D721Med (cell line): ENCODE results near the gene ARHGAP26.

Experiments
- DNase-seq: peaks from one replicate; pipeline ENCODE4 v3.0.0; 2011; ENCODE audit warnings: low spot score; ENCODE audit not compliant: insufficient read length
- FAIRE-seq: peaks from 2 replicates; lab custom pipeline; 2011; peaks lifted over from hg19 to GRCh38; lab: Jason Lieb, UNC
- TF ChIP-seq, protein P1 (sequence below): IDR thresholded peaks from 2 replicates; pipeline ENCODE4 v1.5.1; 2012; ENCODE audit warnings: mild to moderate bottlenecking, control low read depth; ENCODE audit not compliant: insufficient read depth; ENCODE audit errors: missing control alignments

ARHGAP26 gene

DNA sequence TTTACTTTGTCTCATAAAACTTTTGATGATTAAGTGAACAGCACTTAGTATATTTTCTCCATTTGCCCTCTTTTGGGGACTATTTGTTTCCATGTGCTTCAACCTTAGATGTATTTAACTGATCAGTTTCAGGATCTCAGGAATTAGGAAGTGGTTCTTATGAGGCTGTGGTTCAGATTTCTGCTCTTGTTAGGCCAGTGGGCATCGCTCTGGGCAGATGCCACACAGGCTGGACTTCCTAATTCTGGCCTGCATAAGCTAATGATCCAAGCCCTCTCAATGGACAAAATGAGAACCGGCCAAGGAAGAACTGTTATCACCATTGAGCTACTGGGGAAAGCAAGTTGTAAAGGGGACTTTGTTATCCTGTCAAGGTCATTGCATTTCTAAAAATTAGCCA is 6.9 kb downstream of the ARHGAP26 start:
- TF ChIP-seq, protein P1, sequence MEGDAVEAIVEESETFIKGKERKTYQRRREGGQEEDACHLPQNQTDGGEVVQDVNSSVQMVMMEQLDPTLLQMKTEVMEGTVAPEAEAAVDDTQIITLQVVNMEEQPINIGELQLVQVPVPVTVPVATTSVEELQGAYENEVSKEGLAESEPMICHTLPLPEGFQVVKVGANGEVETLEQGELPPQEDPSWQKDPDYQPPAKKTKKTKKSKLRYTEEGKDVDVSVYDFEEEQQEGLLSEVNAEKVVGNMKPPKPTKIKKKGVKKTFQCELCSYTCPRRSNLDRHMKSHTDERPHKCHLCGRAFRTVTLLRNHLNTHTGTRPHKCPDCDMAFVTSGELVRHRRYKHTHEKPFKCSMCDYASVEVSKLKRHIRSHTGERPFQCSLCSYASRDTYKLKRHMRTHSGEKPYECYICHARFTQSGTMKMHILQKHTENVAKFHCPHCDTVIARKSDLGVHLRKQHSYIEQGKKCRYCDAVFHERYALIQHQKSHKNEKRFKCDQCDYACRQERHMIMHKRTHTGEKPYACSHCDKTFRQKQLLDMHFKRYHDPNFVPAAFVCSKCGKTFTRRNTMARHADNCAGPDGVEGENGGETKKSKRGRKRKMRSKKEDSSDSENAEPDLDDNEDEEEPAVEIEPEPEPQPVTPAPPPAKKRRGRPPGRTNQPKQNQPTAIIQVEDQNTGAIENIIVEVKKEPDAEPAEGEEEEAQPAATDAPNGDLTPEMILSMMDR: no peak
- DNase-seq (no peak), FAIRE-seq (no peak)

DNA sequence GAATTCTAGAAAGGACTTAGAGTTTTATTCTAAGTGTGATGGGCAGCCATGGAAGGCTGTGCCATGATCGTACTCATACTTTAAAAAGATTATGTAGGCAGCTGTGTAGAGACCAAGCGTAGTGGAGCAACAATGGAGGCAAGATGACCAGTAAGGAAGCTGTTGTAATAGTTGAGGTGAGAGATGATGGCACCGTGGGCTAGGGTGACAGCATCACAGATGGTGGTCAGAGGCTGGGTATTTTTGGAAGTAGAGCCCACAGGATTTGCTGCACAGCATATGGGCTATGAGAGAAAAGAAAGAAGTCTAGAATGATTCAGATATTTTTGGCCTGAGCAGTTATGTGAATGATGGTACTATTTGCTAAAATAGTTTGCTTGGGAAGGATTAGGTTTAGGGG is 7.7 kb downstream of the ARHGAP26 start:
- FAIRE-seq (no peak), DNase-seq (no peak)
- TF ChIP-seq, protein P1: no peak

DNA sequence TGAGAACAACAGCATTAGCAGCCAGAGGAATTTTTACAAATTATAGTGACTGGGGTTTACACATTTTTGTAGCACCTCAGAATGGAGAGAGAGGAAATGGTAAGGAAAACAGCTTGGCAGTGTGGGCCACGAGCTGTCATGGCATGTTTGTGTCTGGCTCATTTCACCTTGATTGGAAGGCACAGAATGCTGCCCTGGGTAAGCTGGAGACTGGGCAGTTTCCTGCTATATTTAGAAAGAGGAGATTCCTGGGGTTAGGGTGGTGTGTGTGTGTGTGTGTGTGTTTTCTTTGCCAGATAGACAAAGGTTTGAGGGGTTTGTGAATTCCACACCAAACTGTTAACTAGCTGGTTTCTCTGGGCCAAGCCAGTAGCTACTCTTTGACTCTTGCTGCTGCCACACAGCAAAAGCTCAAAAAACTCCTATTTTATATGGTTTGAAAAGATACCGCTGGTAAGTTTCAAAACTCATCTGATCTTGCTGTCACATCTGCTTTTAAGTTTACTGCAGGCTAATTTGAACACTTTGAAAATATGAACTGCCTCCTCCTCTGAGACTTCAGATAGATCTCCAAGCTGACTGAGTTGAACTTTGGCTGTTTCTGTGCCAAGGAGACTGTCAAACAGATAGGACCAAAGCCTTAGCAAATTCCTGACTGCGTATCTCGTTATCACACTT is 9.1 kb downstream of the ARHGAP26 start:
- DNase-seq (no peak), FAIRE-seq (no peak)
- TF ChIP-seq, protein P1: no peak

DNA sequence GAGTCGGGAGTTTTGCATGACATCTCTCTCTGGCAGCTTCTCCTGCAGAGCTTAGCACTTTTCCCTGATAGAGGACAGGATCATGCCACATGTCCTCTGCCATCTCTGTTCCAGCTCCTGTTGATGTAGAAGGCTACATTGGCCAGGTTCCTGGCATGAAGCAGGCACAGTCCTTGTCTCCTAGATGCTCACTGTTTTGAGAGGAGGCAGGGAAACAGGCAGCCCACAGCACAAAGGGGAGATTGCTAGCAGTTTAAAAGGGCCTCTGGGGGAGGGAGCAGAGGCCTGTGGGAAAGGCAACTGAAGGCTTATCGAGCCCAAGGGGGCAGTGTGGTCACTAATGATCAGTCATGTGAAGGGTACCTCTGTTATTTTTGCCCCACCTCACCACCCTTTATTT is 10.7 kb downstream of the ARHGAP26 start:
- no peak for DNase-seq
- no peak for FAIRE-seq
- TF ChIP-seq, protein P1: no peak

DNA sequence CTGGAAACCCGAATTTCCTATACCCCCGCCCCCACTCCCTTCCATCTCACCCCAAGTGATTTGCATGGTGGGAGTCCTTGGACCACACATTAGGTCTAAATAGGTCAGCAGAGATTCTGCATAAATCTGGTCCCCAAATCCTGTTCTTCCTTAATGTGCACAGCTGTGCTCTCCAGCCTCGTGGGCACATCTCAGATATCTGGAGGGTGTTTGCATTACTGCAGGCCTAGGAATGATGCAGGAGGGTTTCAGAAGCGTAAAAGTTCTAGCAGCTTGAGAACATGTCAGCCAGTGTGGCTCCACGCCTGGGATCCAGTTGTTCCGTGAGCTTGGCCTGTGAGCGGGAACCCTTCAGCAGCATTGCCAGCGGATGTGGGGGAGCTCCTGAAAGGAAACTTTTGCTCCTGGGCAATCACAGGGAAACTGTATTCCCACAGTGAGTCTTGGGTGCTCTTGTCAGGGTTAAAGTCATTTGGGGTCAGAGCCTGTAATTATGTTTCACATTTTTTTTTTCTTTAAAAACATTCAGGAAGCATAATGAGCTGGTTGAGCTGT is 12.9 kb downstream of the ARHGAP26 start:
- no peak for DNase-seq
- FAIRE-seq: no peak
- TF ChIP-seq, protein P1: no peak

DNA sequence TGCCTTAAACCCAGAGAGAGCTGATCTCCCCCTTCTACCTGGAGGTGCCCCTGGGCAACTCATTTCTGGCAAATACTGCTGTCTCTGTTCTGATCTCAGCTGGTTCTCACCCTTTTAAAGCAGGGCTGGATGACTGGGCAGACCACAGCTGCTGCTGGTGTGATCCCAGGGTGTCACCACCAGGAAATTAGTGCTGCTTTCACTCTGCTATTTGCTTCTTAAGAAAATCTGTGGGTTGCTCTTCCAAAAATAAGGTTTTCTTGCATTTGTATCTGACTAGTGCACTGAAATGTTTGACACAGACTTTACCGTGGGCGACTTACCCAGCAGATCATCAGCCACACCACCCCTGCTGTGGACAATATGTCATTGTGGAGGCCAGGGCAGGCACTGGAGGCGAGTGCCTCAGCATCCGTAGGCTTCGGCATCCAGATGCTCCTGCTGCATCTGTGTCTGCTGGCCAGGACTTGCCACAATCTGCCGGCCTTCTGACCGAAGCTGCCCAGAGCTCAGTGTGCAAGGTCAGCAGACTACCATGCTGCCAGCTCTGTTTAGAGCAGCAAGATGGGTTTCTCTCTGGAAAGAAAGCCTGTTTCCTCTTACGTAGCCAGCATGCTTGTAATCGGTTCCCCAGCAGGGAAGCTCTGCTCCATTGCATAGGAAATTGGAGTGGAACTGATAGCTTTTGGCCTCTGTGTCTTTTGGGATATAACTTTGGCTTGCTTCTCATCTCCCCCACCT is 13.6 kb downstream of the ARHGAP26 start:
- TF ChIP-seq, protein P1: no peak
- DNase-seq (no peak), FAIRE-seq (no peak)

DNA sequence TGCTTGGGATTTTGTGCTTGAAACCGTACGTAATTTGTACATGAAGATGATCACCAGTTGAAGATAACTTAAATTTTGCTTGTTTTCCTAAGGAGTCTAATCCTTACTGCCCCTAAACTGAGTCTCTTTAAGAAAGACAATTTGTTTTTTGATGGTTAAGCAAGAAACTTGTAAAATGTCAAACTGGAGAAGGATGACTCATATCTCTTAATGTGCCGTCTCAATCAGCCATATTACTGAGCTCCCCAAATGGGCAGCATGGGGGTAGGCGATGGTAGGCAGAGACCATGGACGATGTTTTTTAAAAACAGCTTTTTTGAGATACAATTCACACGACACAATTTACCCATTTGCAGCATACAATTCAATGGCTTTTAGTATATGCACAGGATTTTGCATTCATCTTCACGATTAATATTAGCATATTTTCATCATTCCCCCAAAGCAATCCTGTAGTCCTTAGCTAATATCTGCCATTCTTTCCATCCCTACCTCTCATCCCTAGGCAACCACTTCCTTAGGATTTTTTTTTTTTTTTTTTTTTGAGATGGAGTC is 14.3 kb downstream of the ARHGAP26 start:
- DNase-seq: no peak
- FAIRE-seq: no peak
- TF ChIP-seq, protein P1: no peak
